Measurements from ENCODE around the gene SLITRK2. TPM values are rescaled to one million over a fixed set of nuclear protein-coding genes. Genes with fewer than 3 reads are reported as not detected.

Gene SLITRK2
- total RNA-seq, 1 donor from 2014 or later = 3.7 TPM

DNA sequence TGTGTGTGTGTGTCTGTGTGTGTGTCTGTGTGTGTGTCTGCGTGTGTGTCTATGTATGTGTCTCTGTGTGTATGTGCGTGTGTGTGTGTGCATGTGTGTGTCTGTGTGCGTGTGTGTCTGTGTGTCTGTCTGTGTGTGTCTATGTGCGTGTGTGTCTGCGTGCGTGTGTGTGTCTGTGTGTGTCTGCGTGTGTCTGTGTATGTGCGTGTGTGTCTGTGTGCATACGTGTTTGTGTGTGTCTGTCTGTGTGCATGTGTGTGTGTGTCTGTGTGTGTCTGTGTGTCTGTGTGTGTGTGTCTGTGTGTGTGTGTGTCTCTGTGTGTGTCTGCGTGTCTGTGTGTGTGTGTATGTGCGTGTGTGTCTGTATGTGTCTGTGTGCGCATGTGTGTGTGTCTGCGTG lies 35.6 kb downstream of the SLITRK2 start:
- FAIRE-seq = no peak

DNA sequence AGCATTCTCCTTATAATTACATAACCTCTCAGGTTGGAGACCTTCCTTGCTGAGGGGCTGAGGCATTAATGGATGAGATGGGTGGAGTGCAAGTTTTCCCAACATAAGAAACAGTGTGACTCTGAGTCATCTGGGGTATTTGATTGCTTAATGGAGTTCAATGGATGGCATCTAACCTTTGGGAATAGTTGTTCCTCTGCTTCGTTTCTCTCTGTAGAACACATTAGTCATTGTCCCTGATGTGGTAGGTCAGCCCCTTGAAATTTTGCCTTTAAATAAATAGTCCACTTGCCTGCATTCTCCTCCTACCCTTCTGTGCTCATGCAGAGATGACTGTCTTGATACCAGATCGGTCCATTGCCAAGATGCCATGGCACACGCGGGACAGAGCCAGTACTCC lies 38.6 kb downstream of the SLITRK2 start:
- DNase-seq (ENCODE audit: low spot score in 2 of 2) = no peak
- FAIRE-seq = no peak

More for the DNA sequence above, 35.6 kb downstream of the SLITRK2 start:
- no peak for DNase-seq (ENCODE audit: low spot score in 2 of 2)

DNA sequence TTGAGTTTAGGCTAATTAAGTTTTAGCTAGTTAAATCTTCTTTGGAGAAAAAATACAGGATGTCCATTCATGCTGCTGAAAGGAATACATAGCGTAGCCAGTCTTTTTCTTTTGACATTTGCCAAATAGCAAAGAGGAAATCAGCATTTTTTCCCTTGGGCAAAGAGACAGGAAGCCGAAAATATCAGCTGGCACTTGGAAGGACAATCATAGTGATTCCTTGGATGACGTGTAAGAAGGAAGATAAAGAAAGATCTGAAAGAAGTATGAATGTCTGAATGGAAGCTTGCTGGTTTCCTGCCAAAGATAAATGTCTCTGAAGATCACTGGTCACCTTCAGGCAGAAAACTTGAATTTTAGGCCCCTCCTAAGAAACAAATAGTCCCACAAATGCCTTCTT lies 44.2 kb downstream of the SLITRK2 start:
- DNase-seq (ENCODE audit: low spot score in 2 of 2) (no peak), FAIRE-seq (no peak)

DNA sequence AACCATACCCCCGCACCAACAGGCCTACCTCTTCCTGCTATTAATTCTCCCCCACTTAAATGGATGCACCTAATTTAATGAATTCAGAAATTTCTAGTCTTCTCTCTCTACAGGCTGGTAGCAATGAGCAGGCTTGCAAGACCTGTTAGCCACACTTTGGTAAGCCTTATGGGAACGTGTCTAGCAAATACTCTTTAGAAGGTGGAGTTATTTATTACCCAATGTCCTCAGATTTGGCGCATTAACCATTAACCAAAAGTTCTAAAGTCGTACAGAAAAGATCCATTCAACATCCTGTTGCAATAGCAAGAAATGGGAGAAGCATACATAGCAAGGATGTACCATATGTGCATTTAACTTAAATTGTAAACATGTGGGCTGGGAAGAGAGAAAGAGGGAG lies 47.5 kb downstream of the SLITRK2 start:
- no peak for FAIRE-seq
- DNase-seq (ENCODE audit: low spot score in 2 of 2) = no peak

Small RNA genes lying within 50 kb of the gene (small RNA-seq; reads per million reads assigned to genes)
- not detected for gene AL109653.1

Measured in frontal cortex (tissue), 4 donors.